Measurements from ENCODE around the gene MDFIC. TPM values are rescaled to one million over a fixed set of nuclear protein-coding genes. Genes with fewer than 3 reads are reported as not detected.

Gene MDFIC
- total RNA-seq, 4 donors from 2014 or later, result 50.3 to 89.5 (median 58.1) TPM

GRCh38 chr7:115005953-115006352 is 84.1 kb downstream of the MDFIC start:
- 93 to 97% methylated on average over 4 of the region's 4 CpGs for WGBS, 2 donors

GRCh38 chr7:115007751-115008150 is 85.9 kb downstream of the MDFIC start:
- no peak for DNase-seq
- TF ChIP-seq CTCF (IDR thresholded peaks at IDR 0.05) (no peak), POLR2A (IDR thresholded peaks at IDR 0.05) (no peak)
- intact Hi-C loops (cut with DNase I), result no loop called here
- Histone ChIP-seq H3K27ac (no peak overlapping the region), H3K9me3 (no peaks in the 10 kb centered on the region), H3K36me3 (no peaks in the 10 kb centered on the region), H3K27me3 (no peaks in the 10 kb centered on the region), H3K4me1 (peaks cover 19 to 25% of the 10 kb centered on the region in 2 donors), H3K4me3 (replicated peaks in 1 of 3) (no peak overlapping the region)
- 87 to 91% methylated on average over 7 of the region's 7 CpGs for WGBS, 2 donors

More at GRCh38 chr7:115005953-115006352, 84.1 kb downstream of the MDFIC start:
- Histone ChIP-seq H3K4me3 (replicated peaks in 1 of 3) (no peak overlapping the region), H3K36me3 (no peaks in the 10 kb centered on the region), H3K9me3 (no peaks in the 10 kb centered on the region), H3K27ac (no peak overlapping the region), H3K27me3 (no peaks in the 10 kb centered on the region), H3K4me1 (peaks cover 19 to 25% of the 10 kb centered on the region in 2 donors)
- DNase-seq, result no peak
- TF ChIP-seq CTCF (IDR thresholded peaks at IDR 0.05), result no peak
- intact Hi-C loops (cut with DNase I), result no loop called here

GRCh38 chr7:115008465-115009114 is 86.7 kb downstream of the MDFIC start:
- Histone ChIP-seq H3K36me3 (no peaks in the 10 kb centered on the region), H3K27ac (peak overlapping the region in 2 of 3 donors; percentile 45 to 67), H3K9me3 (no peaks in the 10 kb centered on the region), H3K4me3 (replicated peaks in 1 of 3) (no peak overlapping the region), H3K27me3 (no peaks in the 10 kb centered on the region), H3K4me1 (peaks cover 19 to 25% of the 10 kb centered on the region in 2 donors)
- DNase-seq, result peak; percentile 36 to 38
- no peak for TF ChIP-seq CTCF (IDR thresholded peaks at IDR 0.05)
- TF ChIP-seq POLR2A (IDR thresholded peaks at IDR 0.05), result no peak
- 48 to 51% methylated on average over 8 of the region's 8 CpGs for WGBS, 2 donors
- intact Hi-C loops (cut with DNase I), result no loop called here

GRCh38 chr7:115009139-115009538 is 87.2 kb downstream of the MDFIC start:
- no peak overlapping the region for H3K4me3 ChIP-seq (replicated peaks in 1 of 3)
- peak overlapping the region in 2 of 3 donors; percentile 45 to 67 for H3K27ac ChIP-seq
- no peaks in the 10 kb centered on the region for H3K36me3 ChIP-seq
- no peaks in the 10 kb centered on the region for H3K9me3 ChIP-seq
- intact Hi-C loops (cut with DNase I), result no loop called here
- DNase-seq, result no peak
- no peaks in the 10 kb centered on the region for H3K27me3 ChIP-seq
- TF ChIP-seq POLR2A (IDR thresholded peaks at IDR 0.05) (no peak), CTCF (IDR thresholded peaks at IDR 0.05) (no peak)
- H3K4me1 ChIP-seq, result peaks cover 19 to 25% of the 10 kb centered on the region in 2 donors
- WGBS, 2 donors, result 16 to 18% methylated on average over 3 of the region's 3 CpGs

- H3K27me3 ChIP-seq, result no peaks in the 10 kb centered on the region
- peak overlapping the region; percentile 15 to 67 (median 45) for H3K27ac ChIP-seq
- no peak for TF ChIP-seq CTCF (IDR thresholded peaks at IDR 0.05)
- no peak for TF ChIP-seq POLR2A (IDR thresholded peaks at IDR 0.05)
- peak; percentile 21 to 39 for DNase-seq
- no peak overlapping the region for H3K4me3 ChIP-seq (replicated peaks in 1 of 3)
- no peaks in the 10 kb centered on the region for H3K9me3 ChIP-seq
- intact Hi-C loops (cut with DNase I), result no loop called here
- WGBS, 2 donors, result 31% methylated on average over 1 of the region's 1 CpG
- H3K36me3 ChIP-seq, result no peaks in the 10 kb centered on the region
- peaks cover 19 to 25% of the 10 kb centered on the region in 2 donors for H3K4me1 ChIP-seq
These were observed 88.0 kb downstream of the MDFIC start for GRCh38 chr7:115009736-115010440.

Measured in thyroid gland (tissue), 4 donors.